HCT116 (cell line): ENCODE data around the gene FAM185A.
"Not testable (repeated sequence)": the region's sequence is repeated elsewhere in the genome, so short reads cannot be mapped to it uniquely, and the experiment has no call there.

Experiments used
- EZH2 ChIP-seq: fragments of 200-600 bp; sonication (generic); IDR thresholded peaks from 2 replicates; pipeline ENCODE4 v1.6.1; 2017; ENCODE audit warnings: antibody characterized with exemption, mixed run types
- EZH2phosphoT487 ChIP-seq: fragments of 200-600 bp; IDR thresholded peaks from 2 replicates; pipeline ENCODE4 v1.6.1; 2018; ENCODE audit warnings: antibody characterized with exemption, borderline replicate concordance
- POLR2A ChIP-seq: IDR thresholded peaks from 2 replicates; pipeline ENCODE4 v1.7.0; 2011; ENCODE audit warnings: borderline replicate concordance; ENCODE audit not compliant: insufficient read depth, insufficient read length; ENCODE audit errors: extremely low read depth
- POLR2AphosphoS5 ChIP-seq: IDR thresholded peaks from 2 replicates; pipeline ENCODE4 v1.6.1; 2011; ENCODE audit warnings: mild to moderate bottlenecking, low read depth, low read length, moderate library complexity
- RAD21 ChIP-seq: IDR thresholded peaks from 2 replicates; pipeline ENCODE4 v1.6.1; 2012; ENCODE audit warnings: low read depth, mild to moderate bottlenecking
- SP1 ChIP-seq: IDR thresholded peaks from 2 replicates; pipeline ENCODE4 v1.6.1; 2012; ENCODE audit warnings: low read depth
- YY1 ChIP-seq: IDR thresholded peaks from 2 replicates; pipeline ENCODE4 v1.6.1; 2011; ENCODE audit warnings: low read length, low read depth, moderate library complexity, mild to moderate bottlenecking; ENCODE audit not compliant: insufficient replicate concordance; ENCODE audit errors: extremely low read depth
- ZFX ChIP-seq: fragments of 450-650 bp; IDR thresholded peaks from 2 replicates; pipeline ENCODE4 v1.6.1; 2017
- ZNF274 ChIP-seq: fragments of 200-500 bp; sonication (Bioruptor generic); IDR thresholded peaks from 2 replicates; pipeline ENCODE4 v1.6.1; 2014; ENCODE audit warnings: mild to moderate bottlenecking, low read depth, low read length, inconsistent platforms
- TF ChIP-seq, protein P1 (sequence below), 3 experiments: fragments of 200-600 bp in 1 of 3; sonication (generic) in 1 of 3; IDR thresholded peaks in 2 of 3; conservative IDR thresholded peaks in 1 of 3; 2 replicates each; pipeline ENCODE4 v1.5.1; 2012 to 2017; ENCODE audit warnings: low read depth in 2 of 3, low read length in 2 of 3, antibody characterized with exemption in 1 of 3, borderline replicate concordance in 1 of 3, control low read depth in 1 of 3, mild to moderate bottlenecking in 1 of 3, mixed read lengths in 1 of 3, mixed run types in 1 of 3, moderate library complexity in 1 of 3; ENCODE audit not compliant: insufficient read depth in 1 of 3
- TF ChIP-seq, protein P2 (sequence below): IDR thresholded peaks from 2 replicates; pipeline ENCODE4 v1.6.1; 2012; ENCODE audit warnings: low read depth

GRCh38 chr7:102749445-102749786, 617 bp downstream of the FAM185A start:
- TF ChIP-seq EZH2, POLR2A, POLR2AphosphoS5, SP1, ZFX, YY1, EZH2phosphoT487, RAD21, ZNF274: not testable (repeated sequence)
- TF ChIP-seq, protein P1, sequence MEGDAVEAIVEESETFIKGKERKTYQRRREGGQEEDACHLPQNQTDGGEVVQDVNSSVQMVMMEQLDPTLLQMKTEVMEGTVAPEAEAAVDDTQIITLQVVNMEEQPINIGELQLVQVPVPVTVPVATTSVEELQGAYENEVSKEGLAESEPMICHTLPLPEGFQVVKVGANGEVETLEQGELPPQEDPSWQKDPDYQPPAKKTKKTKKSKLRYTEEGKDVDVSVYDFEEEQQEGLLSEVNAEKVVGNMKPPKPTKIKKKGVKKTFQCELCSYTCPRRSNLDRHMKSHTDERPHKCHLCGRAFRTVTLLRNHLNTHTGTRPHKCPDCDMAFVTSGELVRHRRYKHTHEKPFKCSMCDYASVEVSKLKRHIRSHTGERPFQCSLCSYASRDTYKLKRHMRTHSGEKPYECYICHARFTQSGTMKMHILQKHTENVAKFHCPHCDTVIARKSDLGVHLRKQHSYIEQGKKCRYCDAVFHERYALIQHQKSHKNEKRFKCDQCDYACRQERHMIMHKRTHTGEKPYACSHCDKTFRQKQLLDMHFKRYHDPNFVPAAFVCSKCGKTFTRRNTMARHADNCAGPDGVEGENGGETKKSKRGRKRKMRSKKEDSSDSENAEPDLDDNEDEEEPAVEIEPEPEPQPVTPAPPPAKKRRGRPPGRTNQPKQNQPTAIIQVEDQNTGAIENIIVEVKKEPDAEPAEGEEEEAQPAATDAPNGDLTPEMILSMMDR (IDR thresholded peaks at IDR 0.05 in 2 of 3, conservative IDR thresholded peaks at IDR 0.05 in 1 of 3; ENCODE audit: borderline replicate concordance in 1 of 3, insufficient read depth in 1 of 3, low read depth in 2 of 3, low read length in 2 of 3) = not testable (repeated sequence)
- TF ChIP-seq, protein P2, sequence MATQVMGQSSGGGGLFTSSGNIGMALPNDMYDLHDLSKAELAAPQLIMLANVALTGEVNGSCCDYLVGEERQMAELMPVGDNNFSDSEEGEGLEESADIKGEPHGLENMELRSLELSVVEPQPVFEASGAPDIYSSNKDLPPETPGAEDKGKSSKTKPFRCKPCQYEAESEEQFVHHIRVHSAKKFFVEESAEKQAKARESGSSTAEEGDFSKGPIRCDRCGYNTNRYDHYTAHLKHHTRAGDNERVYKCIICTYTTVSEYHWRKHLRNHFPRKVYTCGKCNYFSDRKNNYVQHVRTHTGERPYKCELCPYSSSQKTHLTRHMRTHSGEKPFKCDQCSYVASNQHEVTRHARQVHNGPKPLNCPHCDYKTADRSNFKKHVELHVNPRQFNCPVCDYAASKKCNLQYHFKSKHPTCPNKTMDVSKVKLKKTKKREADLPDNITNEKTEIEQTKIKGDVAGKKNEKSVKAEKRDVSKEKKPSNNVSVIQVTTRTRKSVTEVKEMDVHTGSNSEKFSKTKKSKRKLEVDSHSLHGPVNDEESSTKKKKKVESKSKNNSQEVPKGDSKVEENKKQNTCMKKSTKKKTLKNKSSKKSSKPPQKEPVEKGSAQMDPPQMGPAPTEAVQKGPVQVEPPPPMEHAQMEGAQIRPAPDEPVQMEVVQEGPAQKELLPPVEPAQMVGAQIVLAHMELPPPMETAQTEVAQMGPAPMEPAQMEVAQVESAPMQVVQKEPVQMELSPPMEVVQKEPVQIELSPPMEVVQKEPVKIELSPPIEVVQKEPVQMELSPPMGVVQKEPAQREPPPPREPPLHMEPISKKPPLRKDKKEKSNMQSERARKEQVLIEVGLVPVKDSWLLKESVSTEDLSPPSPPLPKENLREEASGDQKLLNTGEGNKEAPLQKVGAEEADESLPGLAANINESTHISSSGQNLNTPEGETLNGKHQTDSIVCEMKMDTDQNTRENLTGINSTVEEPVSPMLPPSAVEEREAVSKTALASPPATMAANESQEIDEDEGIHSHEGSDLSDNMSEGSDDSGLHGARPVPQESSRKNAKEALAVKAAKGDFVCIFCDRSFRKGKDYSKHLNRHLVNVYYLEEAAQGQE = not testable (repeated sequence)
